CD4-positive, alpha-beta T cell treated with Interleukin-6 at 100 ng/mL for 8 hours (primary cell): ENCODE data around the gene CCDC8.
"Not testable (repeated sequence)": the region's sequence is repeated elsewhere in the genome, so short reads cannot be mapped to it uniquely, and the experiment has no call there.

Experiments
- DNase-seq: peaks from one replicate; pipeline ENCODE4 v3.0.0-alpha.2; 2020; ENCODE audit warnings: mixed read lengths, low spot score

CCDC8 gene

DNA sequence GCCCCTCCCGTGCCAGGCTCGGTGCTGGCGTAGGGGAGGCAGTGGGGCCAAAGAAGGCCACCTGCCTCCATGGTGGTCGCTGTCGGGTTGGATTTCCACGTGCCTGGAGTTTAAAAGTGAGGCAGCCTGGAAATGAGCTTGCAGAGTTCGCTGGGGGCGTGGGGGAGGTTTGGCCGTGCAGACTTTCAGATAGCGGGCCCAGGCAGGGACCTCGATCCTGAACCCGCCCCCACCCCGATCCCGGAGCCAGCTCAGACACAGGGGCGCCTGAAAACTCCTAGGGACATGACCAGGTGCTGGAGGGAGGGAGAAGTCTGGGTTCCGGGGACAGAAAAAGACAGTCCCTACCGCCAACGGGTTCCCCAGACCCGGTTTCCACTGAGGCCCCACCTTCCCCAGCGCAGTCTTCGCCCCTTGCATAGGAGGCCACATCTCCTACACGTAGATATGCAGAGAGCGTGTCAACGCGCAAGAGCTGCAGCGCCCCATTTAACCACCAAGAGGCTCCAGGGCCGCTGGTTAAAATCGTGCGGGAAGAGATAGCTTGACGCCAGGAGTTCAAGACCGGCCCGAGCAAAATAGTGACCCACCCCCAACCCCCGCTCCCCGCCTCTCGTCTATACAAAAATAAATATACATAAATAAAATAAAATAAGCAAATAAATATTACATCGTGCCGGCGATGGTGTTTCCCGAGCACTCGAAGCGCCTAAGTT, 8.5 kb downstream of the CCDC8 start:
- no peak for DNase-seq

DNA sequence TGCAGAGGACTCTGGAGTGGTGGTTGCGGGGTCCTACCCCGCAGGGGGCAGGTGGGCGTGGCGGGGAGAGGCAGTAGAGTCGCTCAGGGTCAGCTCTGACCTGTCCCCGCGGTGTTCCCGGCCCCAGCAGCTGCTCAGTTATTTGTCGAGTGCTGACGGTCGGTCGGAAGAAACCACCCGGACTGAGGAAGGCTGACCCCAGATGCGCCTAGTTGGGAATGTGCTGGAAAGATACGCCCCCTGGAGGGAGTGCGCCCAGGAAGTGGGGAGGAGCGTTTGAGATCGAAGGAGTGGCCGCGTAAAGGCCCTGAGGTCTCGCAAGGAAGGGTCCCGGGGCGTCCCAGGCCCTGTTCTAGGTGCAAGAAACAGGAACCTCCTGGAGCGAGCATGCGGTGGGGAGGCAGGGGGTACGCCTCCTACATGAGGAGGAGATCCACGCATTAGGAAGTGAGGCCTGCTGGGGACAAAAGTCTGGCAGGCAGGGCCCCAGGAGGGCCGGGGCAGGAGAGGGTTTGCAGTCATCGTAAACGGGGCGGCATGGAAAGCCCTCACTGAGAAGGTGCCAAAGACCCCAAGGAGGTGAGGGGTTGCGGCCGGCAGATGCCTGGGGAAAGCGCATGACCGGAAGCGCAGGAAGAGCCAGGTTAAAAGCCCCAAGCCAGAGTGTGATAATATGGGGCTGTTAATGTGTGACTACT, 9.2 kb downstream of the CCDC8 start:
- DNase-seq: no peak

DNA sequence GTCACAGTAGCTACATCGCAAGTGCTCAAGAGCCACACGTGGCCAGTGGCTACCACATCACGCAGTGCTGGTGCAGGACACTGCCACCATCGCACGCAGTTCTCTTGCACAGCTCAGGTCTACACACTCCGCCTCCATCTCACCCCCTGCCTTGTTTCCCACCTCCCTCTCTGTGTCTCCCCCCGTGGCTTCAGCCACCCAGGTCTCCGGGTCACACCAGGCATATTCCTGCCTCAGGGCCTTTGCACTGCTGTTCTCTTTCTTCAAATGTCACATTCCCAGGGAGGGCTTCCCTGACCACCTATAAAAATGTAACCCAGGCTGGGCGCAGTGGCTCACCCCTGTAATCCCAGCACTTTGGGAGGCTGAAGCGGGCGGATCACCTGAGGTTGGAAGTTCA, 10.6 kb downstream of the CCDC8 start:
- DNase-seq: no peak

DNA sequence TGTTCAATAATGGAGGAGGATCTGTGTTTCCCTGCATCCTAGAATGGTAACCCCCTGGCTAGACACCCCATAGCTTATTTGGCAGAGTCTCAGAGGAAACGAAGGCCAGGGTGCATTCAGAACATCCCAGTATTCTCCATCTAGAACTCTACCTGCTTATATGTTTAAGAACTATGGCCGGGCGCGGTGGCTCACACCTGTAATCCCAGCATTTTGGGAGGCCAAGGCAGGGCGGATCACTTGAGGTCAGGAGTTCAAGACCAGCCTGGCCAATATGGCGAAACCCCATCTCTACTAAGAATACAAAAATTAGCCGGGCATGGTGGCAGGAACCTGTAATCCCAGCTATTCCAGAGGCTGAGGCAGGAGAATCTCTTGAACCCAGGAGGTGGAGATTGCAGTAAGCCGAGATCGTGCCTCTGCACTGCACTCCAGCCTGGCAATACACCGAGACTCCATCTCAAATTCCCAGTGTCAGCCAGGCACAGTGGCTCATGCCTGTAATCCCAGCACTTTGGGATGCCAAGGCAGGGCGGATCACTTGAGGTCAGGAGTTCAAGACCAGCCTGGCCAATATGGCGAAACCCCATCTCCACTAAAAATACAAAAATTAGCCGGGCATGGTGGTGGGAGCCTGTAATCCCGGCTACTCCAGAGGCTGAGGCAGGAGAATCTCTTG, 15.4 kb downstream of the CCDC8 start:
- not testable (repeated sequence) for DNase-seq

DNA sequence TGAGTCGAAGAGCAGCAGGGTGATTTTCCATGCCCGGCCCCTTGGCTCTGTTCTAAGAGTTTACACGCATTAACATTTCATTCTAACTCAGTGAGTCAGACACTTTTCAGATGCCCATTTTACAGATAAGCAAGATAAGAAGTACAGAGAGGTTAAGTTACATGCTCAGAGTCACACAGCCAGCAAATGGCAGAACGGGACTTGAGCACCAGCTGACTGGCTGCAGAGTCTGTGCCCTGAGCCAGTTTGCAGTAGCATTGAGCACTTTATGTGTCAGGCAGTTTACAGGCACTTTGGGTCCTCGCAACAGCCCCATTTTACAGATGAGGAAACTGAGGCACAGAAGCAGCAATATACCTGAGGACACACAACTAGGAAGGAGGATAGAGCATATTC, 19.0 kb downstream of the CCDC8 start:
- DNase-seq: no peak

- no peak for DNase-seq
Observed at GRCh38 chr19:46393456-46394401, 19.6 kb downstream of the CCDC8 start.

DNA sequence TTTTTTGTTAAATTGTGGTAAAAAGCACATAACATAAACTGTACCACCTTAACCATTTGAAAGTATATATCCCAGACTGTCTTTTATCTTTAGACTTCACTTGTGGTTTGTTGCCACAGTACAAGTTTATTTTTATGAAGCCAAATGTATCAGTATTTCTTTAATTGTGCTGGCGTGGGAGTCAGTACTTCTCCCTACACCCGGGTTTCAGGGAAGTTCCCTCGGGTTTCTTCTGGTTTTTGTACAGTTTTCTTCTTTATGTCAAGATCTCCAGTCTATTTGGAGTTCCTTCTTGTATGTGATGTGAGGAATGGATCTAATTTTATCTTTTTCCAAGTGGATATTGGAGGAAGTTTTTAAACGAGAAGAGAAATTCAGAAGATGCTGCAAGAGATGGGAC, 20.5 kb downstream of the CCDC8 start:
- no peak for DNase-seq

- DNase-seq: no peak
Observed at GRCh38 chr19:46392252-46392801, 21.0 kb downstream of the CCDC8 start.

- DNase-seq: no peak
Observed at GRCh38 chr19:46391296-46392251, 21.8 kb downstream of the CCDC8 start.

- DNase-seq: no peak
Observed at GRCh38 chr19:46390866-46391265, 22.5 kb downstream of the CCDC8 start.

GRCh38 chr19:46390121-46390858, 23.1 kb downstream of the CCDC8 start:
- no peak for DNase-seq

DNA sequence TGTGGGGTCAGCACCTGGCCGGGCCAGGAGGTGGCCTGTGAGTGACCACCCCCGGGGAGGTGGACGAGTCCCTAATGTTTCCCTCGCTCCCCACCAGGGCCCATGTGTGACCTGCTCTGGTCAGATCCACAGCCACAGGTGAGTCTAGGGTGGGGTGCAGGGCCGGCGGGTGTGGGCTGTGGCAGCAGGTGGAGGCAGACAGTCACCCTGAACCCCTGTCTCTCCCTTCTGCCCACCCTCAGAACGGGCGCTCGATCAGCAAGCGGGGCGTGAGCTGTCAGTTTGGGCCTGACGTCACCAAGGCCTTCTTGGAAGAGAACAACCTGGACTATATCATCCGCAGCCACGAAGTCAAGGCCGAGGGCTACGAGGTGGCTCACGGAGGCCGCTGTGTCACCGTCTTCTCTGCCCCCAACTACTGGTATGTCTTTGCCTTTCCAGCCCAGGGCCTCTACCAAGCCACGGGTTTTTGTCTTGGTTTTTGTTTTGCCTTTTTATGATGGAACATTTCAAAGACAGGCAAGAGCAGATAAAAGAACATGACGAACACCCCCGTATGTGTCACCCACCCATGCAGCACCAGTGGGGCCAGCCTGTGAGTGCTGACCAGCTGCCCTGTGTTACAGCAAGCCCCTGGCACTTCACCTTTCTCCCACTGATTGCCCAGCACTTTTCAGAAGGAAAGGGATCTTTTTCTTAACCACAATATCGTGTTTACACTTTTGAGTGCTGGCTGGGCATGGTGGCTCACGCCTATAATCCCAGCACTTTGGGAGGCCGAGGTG, 24.9 kb downstream of the CCDC8 start:
- no peak for DNase-seq

GRCh38 chr19:46387713-46388130, 25.6 kb downstream of the CCDC8 start:
- no peak for DNase-seq

GRCh38 chr19:46386996-46387712, 26.2 kb downstream of the CCDC8 start:
- DNase-seq: no peak

GRCh38 chr19:46386151-46386550, 27.2 kb downstream of the CCDC8 start:
- DNase-seq: no peak

DNA sequence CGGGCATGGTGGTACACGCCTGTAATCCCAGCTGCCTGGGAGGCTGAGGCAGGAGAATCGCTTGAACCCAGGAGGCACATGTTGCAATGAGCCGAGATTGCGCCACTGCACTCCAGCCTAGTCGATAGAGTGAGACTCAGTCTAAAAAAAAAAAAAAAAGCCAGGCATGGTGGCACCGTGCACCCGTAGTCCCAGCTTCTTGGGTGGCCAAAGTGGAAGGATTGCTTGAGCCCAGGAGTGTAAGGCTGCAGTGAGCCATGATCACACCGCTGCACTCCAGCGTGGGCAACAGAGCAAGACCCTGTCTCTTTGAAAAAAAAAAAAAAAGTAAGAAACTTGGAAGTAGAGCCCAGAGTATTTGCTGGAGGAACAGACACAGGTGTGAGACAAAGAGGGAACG, 27.7 kb downstream of the CCDC8 start:
- no peak for DNase-seq

- no peak for DNase-seq
Observed at GRCh38 chr19:46384396-46384795, 29.0 kb downstream of the CCDC8 start.

DNA sequence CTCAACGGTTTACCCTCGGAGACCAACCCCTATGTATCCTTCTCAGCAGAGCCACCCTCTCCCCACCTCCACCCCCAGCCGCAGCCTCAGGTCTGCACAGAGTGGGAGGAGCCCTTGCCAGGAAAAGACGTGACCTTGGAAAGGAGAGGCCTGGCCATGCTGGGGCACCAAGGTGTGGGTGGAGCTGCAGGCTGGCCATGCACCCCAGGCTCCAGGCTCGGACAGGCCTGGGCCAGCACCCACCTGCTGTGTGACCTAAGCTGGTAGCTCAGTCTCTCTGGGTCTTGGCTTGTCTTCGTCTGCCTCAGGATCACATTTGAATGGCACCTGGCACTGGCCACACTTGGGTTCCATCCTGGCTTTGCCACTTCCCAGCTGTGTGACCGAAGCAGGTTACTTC, 29.5 kb downstream of the CCDC8 start:
- no peak for DNase-seq
